GM18502 (cell line): ENCODE results near the gene KCNJ4.

Experiments
- ATAC-seq: cut with Tn5 transposase; IDR thresholded peaks from one replicate; pipeline ENCODE4 v1.9.1; 2021; ENCODE audit warnings: mild to moderate bottlenecking; ENCODE audit not compliant: unreplicated experiment, poor library complexity

Gene KCNJ4

DNA sequence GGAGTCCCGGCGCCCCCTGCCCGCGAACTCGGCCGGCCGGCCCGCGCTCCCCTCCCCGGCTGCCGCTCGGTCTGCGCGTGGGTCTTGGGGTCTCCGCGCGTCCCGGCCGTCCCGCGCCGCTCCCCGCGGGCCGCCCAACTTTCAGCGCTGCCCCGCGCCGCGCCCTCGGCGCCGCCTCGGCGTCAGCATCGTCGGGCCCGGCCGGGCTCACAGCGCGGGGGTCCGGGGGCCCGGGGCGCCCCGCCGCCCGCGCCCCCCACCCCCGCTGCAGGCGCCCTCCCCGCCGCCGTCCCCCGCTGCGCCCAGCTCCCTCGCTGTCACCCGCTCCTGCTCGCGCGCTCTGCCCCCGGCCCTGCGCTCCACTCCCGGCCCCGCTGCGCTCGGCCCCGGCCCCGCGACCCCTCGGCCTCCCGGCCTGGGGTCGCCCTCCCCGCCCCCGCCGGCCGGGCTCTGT is at the start of gene KCNJ4:
TSS of gene KCNJ4 (minus strand) at position 124 of the 454 bp plus-strand sequence. CDS start 27,067 bp downstream, outside the sequence.
- ATAC-seq, result no peak

- ATAC-seq, result no peak
Observed at GRCh38 chr22:38503021-38503420, 48.0 kb upstream of the KCNJ4 start.

DNA sequence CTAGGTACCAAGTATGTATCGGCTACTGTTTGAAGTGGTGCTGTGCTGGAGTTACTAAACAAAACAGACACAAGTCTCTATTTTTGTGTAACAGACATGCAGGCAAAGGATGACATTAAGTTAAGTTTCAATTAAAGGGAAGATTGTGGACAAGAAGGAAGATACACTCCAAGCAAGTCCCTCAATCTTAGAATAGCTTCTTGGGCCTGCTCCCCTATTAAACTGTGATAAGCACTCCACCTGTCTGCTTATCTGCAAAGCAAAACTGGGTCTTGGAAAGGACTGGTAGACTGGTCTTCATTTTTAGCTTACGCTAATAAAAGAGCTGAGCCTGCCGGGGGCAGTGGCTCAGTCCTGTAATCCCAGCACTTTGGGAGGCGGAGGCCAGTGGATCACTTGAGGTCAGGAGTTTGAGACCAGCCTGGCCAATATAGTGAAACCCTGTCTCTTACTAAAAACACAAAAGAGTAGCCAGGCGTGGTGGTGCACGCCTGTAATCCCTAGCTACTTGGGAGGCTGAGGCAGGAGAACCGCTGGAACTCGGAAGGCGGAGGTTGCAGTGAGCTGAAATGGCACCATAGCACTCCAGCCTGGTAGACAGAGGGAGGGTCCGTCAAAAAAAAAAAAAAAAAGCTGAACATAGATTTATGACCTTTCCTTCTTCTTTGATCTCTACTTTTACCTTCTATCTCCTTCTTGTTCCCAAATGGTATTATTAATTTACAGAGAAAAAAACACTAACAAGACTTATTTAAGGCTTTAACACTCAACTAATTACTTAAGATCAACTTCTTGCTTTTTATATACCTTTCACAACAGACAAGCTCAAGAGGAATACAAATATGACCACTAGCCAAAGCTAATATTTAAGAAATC is 47.0 kb upstream of the KCNJ4 start:
- no peak for ATAC-seq

DNA sequence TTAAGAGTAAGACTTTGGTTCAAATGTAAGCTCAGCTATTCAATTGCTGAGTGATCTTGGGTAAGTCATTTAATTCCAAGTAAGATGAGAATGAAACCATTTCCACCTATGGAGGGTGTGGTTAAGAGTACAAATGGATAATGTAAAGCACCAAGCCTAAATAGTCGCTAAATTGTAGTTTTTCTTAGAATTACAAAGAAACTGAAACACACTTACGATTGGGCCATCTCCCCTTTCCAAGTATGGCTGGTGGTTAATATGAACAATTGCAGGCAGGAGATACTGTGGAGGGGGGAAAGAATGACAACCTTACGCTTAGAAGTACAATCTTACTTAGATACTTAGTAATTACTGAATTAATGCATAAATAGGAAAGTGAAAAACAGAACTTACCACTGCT is 42.9 kb upstream of the KCNJ4 start:
- no peak for ATAC-seq

DNA sequence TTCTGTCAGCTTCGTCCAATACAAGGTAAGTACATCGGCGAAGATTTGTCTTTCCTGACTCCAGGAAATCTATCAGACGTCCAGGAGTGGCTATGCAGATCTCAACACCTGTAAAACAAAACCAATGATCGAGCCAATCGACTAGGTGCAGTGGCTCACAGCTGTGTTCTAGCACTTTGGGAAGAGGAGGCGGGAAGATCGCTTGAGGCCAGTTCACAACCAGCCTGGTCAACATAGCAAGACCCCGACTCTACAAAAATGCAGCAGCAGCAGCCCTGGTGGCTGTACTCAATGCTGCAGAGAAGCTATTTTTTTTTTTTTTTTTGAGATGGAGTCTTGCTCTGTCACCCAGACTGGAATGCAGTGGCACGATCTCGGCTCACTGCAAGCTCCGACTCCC is 39.9 kb upstream of the KCNJ4 start:
- no peak for ATAC-seq

DNA sequence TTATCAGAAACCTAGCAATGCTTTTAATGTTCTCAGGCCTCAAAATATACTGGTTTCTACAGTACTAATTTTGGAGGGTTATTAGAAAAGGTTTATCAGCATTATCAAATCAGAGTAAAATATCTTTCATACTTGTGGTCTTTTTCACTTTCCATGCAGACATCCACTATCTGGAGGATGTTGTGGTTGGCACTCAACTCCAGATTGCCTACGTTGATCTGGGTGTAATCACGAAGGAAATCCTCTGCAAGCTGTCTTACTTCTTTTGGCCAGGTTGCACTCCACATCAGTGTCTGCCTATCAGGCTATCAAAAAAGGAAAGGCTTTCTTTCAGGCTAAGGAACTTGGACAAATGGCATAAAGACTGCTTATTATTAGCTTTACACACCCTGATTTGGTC is 39.5 kb upstream of the KCNJ4 start:
- no peak for ATAC-seq

DNA sequence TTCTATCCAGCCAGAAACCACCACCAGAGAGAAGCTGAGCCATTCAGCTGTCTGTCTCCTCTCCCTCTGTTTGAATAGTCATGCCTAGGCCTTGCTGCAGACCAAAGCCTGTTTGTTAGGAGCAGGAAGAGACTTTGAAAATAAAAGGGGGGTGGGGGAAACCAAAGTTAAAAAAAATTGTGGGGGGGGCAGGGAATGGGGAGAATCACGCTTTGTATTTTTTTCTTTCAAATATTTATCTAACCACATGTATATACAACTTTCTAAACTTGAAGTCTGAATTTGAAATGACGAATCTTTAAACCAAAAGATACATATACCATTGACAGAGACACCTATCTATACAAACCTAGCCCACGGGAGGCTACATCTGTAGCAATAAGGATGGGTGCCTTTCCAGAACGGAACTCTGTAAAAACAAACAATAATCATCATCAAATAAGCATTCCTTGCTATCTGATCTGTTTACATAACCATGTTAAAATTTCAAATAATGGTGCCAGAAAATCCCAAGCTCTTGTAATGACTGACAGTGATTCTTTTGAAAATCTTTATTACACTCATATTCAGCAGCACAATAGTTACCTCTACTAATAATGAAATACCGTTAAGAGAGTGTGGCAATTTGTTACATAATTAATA is 36.8 kb upstream of the KCNJ4 start:
- ATAC-seq, result no peak

- ATAC-seq, result no peak
Observed at GRCh38 chr22:38490915-38491314, 35.9 kb upstream of the KCNJ4 start.

- ATAC-seq, result no peak
Observed at GRCh38 chr22:38490475-38490874, 35.5 kb upstream of the KCNJ4 start.

- no peak for ATAC-seq
Observed at GRCh38 chr22:38489561-38490145, 34.7 kb upstream of the KCNJ4 start.

DNA sequence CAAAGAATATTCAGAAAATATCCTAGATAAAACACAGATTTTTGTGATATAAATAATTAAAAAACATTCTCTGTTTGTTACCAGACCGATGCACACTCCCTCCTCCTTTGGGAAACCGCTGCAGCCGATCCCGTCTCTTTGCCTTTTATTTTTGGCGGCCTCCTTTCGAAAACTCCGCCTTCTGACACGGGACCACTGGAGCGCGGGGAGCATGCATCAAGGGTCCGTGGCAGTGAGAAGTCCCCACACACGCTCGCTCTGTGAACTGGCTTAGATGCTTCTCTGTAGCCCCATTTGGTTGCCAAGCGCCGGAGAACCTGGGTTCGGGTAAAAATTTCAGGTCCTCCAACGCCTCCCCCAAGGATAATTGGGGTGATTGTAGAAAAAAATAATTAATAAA is 34.1 kb upstream of the KCNJ4 start:
- no peak for ATAC-seq

DNA sequence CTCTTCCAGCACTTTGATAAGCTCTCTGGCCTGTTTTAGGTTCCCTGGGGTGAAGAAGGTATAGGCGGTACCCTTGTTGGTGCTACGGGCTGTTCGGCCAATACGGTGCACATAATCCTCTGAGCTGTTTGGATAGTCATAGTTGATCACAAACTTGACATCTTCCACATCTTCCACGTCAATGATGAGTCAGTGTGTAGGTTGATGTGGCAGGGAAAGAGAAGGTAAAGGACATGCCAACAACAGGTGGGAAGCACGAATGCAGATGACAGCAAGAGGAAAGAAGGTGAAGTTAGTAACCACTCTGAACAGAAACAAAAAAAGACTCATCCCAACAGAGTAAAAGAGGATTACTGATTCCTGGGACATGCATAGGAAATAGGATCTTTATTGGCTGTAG is 32.9 kb upstream of the KCNJ4 start:
- ATAC-seq, result no peak

DNA sequence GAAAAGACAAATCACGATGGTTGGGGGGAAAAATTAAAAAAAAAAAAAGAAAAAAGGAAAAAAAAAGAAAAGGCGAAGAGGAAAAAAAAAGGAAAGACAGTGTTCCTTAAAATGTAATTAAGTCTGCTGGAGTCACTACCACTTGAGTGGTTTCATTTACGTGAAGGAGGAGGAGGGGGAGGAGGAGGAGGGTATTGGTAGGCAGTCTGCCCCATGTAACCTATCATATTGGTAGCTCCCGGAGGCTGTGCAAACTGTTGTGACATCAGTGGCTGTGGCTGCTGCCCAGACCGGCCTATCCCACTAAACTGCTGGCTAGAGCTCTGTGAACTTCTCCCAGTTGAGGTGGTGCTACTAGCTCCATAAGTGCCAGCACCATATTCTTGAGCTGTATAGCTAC is 30.8 kb upstream of the KCNJ4 start:
- no peak for ATAC-seq

GRCh38 chr22:38484244-38484643 is 29.2 kb upstream of the KCNJ4 start:
- ATAC-seq, result no peak

DNA sequence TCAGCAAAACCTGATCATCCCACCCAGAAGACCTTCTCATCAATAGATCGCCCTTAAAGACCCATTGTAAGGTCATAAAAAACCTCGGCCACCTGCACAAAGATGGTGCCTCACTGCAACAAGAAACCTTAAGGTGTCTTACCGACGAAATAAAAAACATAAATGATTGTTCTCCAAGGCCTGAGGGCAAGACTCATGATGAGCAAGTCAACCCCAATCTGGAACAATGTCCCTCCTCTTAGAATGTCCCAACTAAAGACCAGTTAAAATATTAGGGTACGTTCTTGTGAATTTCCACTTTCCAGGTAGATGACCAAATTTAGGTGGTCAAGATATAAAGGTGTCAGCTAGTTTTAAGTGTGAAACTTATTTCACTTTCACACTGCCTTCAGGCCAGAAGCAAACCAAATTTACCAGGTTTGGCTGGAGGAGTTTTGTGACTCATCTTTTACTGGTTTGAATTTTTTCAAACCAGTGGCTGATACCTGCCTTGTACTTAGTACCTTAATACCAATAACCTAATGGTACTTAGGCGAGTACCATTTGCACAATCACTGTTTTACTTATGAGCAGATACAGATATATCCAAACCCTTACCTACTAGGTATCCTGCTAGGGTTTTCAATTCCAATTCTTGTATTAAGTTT is 27.8 kb upstream of the KCNJ4 start:
- ATAC-seq, result no peak

DNA sequence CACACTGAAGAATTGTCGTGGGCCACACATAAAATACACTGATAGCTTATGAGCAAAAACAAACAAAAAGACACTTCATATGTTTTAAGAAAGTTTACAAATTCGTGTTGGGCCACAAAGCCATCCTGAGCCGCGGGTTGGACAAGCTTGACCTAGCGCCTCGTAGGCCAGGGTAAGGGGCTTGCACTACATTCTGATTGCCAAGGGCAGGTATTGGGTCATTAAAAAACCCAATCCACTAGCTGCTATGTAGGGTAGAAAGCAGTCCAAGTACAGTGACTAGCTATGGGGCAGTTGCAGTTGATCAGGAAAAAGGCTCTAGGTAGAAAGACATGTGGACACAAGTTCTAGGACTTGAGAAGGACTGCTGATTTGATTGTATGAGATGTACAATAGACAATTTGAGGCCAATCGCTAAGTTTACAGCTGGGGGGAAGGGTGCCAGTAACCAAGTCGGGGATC is 26.9 kb upstream of the KCNJ4 start:
- ATAC-seq, result no peak

DNA sequence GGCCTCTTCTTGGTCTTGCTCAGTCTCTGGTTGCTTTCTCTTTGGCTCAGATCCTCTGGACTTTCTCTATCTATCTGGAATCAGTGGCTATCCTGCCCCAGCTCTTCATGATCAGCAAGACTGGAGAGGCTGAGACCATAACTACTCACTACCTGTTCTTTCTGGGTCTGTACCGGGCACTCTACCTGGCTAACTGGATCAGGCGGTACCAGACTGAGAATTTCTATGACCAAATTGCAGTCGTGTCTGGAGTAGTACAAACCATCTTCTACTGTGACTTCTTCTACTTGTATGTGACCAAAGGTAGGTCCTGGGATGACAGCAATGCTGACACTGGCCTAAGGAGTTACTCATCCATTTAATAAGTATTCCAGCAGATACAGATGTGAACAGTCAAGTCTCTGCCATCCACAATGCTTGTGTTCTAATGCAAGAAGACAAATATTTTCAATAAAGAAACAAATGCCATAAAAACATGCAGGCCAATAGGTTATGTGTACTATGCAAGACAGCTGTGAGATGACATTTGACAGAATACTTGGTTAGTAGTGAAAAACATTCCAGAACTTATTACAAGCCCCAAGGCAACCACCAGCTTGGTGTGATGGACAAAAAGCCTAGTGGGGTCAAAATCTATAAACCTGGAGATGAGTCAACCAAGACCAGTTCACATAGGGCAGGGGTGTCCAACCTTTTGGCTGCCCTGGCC is 26.3 kb upstream of the KCNJ4 start:
- ATAC-seq, result no peak

DNA sequence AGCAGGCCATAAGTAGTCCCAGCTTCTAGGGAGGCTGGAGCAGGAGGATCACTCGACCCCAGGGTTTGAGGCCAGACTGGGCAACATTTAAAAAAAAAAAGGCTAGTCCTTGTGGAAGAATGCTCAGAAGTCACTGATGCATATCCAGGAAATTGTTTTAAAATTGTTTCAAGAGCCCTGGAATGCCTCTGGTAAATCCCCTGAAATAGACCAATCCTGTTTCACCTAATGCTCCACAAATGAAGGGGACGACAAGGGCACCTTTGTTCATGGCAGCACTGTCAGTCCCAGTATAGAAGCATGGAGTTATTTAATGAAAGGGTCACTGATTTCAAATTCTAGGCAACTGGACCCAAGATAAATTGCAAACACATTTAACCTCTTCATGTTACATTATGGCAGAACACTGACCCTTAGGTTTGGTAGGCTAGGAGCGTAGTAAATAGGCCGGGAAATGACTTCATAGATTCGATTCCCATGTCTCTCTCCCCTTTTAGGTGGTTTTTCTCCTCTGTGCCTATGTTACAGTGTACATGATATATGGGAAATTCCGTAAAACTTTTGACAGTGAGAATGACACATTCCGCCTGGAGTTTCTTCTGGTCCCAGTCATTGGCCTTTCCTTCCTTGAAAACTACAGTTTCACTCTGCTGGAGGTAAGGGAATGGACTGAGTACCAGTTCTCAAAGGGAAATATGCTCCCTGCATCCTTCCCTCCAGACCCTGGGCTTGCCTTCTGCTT is 24.3 kb upstream of the KCNJ4 start:
- no peak for ATAC-seq

DNA sequence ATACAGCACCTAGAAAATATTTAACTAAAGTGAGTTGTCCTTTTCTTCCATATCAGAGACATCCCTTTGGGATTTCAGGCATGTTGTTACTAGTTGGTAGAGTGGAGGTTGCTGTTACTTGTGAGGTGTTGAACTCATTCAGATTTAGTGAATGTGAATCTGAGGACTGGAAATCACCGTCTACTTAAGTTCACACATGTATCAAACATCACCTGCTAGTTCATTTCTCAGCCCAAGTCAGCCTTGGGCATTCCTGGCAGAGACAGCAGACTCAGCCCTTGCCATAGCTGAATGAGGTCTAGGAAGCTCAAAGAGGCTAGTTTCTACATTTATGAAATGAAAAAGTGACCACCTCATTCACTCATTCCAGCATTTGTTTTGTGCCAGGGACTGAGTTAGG is 22.6 kb upstream of the KCNJ4 start:
- no peak for ATAC-seq
